A549 (cell line): Measurements from ENCODE around the gene EPC2.

Experiments used
- BCL3 ChIP-seq: fragments of >200 bp; sonication (Bioruptor Twin); formaldehyde crosslinking; IDR thresholded peaks from 3 replicates; pipeline ENCODE4 v1.6.1; 2016
- CTCF ChIP-seq: fragments of >200 bp; sonication (Bioruptor Twin); formaldehyde crosslinking; IDR thresholded peaks from 3 replicates; pipeline ENCODE4 v1.5.1; 2016
- EP300 ChIP-seq, 2 experiments: fragments of >200 bp; sonication (Bioruptor Twin); formaldehyde crosslinking; IDR thresholded peaks; 2 replicates in 1 of 2; 3 replicates in 1 of 2; pipeline ENCODE4 v1.6.1; 2016 to 2017
- MAX ChIP-seq: IDR thresholded peaks from 2 replicates; pipeline ENCODE4 v1.6.1; 2012
- MYC ChIP-seq: IDR thresholded peaks from 2 replicates; pipeline ENCODE4 v1.6.1; 2012; ENCODE audit warnings: mild to moderate bottlenecking, inconsistent platforms, low read length, improper control_type of control experiment, borderline replicate concordance
- NPAS2 ChIP-seq: fragments of 250-450 bp; sonication (Bioruptor Pico); IDR thresholded peaks from 2 replicates; pipeline ENCODE4 v1.8.0; 2022; ENCODE audit warnings: mild to moderate bottlenecking, moderate library complexity, borderline replicate concordance
- POLR2AphosphoS2 ChIP-seq: conservative IDR thresholded peaks from 2 replicates; pipeline ENCODE4 v1.6.1; 2012; ENCODE audit warnings: low read length, improper control_type of control experiment, inconsistent platforms
- REST ChIP-seq: fragments of 200-600 bp; sonication (generic); IDR thresholded peaks from 2 replicates; pipeline ENCODE4 v1.6.1; 2016; ENCODE audit warnings: antibody characterized with exemption, mild to moderate bottlenecking, moderate library complexity
- RNF2 ChIP-seq: fragments of 200-600 bp; sonication (generic); IDR thresholded peaks from 2 replicates; pipeline ENCODE4 v1.6.1; 2016; ENCODE audit warnings: low read depth, mild to moderate bottlenecking, antibody characterized with exemption, moderate library complexity, borderline replicate concordance
- USF2 ChIP-seq: fragments of 450-650 bp; IDR thresholded peaks from 2 replicates; pipeline ENCODE4 v1.6.1; 2014; ENCODE audit warnings: antibody characterized with exemption

GRCh38 chr2:148701039-148701438 lies 56.5 kb downstream of the EPC2 start:
- TF ChIP-seq MAX: no peak
- no peak for TF ChIP-seq CTCF
- TF ChIP-seq NPAS2 (CRISPR knock-in tag): no peak
- TF ChIP-seq USF2: no peak
- no peak for TF ChIP-seq EP300 (IDR thresholded peaks at IDR 0.05)
- TF ChIP-seq REST: no peak
- no peak for TF ChIP-seq POLR2AphosphoS2
- no peak for TF ChIP-seq RNF2
- no peak for TF ChIP-seq BCL3
- no peak for TF ChIP-seq MYC
